Measurements from ENCODE around the gene BMPR1A.

DNA sequence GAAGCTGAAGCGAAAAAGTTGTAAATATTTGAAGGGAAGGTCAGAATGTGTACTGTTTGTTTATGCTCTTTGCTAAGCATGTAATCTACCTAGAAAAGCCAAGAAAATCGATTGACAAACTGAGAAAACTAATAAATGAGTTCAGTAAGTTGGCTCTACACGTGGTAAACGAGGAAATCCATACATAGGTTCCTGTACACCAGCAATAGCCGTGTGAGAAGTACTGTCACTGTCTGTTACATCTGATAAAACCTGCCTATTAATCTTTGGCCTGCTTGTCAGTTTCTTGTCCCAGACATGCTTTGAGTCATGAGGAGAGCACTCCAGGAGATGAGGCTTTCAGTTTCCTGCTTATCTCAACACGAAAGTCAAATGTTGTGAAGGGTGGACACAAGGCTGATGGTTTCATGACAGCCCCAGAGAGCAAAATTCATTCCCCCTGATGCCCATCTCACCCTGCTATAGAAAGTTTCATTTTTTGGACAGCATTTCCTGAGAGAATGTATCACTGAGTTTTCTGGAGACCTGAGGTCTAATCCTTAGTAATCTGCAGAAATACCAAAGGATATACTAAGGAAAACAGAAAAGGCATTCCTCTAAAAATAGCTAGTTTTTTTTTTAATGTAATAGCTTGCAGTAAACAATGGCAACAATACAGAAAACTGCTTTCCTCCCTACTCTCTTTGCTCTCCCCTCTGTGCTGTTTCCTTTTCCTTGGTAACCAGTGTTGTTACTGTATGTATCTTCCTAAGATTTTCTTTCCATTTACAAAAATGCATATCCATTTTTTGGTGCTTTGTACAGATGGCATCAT, 18.8 kb downstream of the BMPR1A start:
- TF ChIP-seq, protein P1, sequence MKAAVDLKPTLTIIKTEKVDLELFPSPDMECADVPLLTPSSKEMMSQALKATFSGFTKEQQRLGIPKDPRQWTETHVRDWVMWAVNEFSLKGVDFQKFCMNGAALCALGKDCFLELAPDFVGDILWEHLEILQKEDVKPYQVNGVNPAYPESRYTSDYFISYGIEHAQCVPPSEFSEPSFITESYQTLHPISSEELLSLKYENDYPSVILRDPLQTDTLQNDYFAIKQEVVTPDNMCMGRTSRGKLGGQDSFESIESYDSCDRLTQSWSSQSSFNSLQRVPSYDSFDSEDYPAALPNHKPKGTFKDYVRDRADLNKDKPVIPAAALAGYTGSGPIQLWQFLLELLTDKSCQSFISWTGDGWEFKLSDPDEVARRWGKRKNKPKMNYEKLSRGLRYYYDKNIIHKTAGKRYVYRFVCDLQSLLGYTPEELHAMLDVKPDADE (IDR thresholded peaks at IDR 0.05) = no peak
- TF ChIP-seq, protein P2, sequence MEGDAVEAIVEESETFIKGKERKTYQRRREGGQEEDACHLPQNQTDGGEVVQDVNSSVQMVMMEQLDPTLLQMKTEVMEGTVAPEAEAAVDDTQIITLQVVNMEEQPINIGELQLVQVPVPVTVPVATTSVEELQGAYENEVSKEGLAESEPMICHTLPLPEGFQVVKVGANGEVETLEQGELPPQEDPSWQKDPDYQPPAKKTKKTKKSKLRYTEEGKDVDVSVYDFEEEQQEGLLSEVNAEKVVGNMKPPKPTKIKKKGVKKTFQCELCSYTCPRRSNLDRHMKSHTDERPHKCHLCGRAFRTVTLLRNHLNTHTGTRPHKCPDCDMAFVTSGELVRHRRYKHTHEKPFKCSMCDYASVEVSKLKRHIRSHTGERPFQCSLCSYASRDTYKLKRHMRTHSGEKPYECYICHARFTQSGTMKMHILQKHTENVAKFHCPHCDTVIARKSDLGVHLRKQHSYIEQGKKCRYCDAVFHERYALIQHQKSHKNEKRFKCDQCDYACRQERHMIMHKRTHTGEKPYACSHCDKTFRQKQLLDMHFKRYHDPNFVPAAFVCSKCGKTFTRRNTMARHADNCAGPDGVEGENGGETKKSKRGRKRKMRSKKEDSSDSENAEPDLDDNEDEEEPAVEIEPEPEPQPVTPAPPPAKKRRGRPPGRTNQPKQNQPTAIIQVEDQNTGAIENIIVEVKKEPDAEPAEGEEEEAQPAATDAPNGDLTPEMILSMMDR (conservative IDR thresholded peaks at IDR 0.05; ENCODE audit: low read depth in 2 of 2) = no peak
- TF ChIP-seq CREB1 (CRISPR knock-in tag; IDR thresholded peaks at IDR 0.05; ENCODE audit: low read depth) (no peak), JUNB (IDR thresholded peaks at IDR 0.05; ENCODE audit: unreplicated experiment) (no peak)
